SU-DHL-6 (cell line): ENCODE measurements around the gene RIMBP2.

Experiments used
- H2AFZ ChIP-seq: fragments of 200-600 bp; sonication (generic); 2 replicates; pipeline ENCODE4 v1.6.1; 2014; ENCODE audit warnings: low read depth, mild to moderate bottlenecking, moderate library complexity, mixed read lengths, antibody characterized with exemption, low read length; ENCODE audit not compliant: severe bottlenecking
- H3F3A ChIP-seq: fragments of 200-600 bp; shearing (Covaris generic); 2 replicates; pipeline ENCODE4 v1.6.0; 2016; ENCODE audit warnings: antibody characterized with exemption, mild to moderate bottlenecking; ENCODE audit not compliant: insufficient read depth
- H3K27ac ChIP-seq: fragments of 200-600 bp; sonication (generic); 2 replicates; pipeline ENCODE4 v1.5.1; 2016; ENCODE audit warnings: low read depth, mild to moderate bottlenecking, low read length, moderate library complexity, mixed read lengths
- H3K27me3 ChIP-seq: fragments of 200-600 bp; sonication (generic), shearing (Covaris generic); 2 replicates; pipeline ENCODE4 v1.6.0; 2014; ENCODE audit warnings: mild to moderate bottlenecking, low read length
- H3K36me3 ChIP-seq: fragments of 200-600 bp; sonication (generic); 2 replicates; pipeline ENCODE4 v1.6.1; 2014; ENCODE audit warnings: mild to moderate bottlenecking, low read length, mixed read lengths
- H3K4me2 ChIP-seq: fragments of 300-600, 200-600 bp; shearing (Covaris generic), sonication (generic); 2 replicates; pipeline ENCODE4 v1.6.0; 2014; ENCODE audit warnings: low read length, low read depth, mild to moderate bottlenecking; ENCODE audit not compliant: poor library complexity, severe bottlenecking
- H3K4me3 ChIP-seq: fragments of 200-600 bp; sonication (generic); 2 replicates; pipeline ENCODE4 v1.5.1; 2014; ENCODE audit warnings: antibody characterized with exemption, low read length, mild to moderate bottlenecking, mixed read lengths; ENCODE audit not compliant: insufficient read depth, poor library complexity, severe bottlenecking
- H3K79me2 ChIP-seq: fragments of 200-600 bp; sonication (generic); 2 replicates; pipeline ENCODE4 v1.6.1; 2014; ENCODE audit warnings: mild to moderate bottlenecking, low read length, moderate library complexity; ENCODE audit not compliant: insufficient read depth
- H3K9ac ChIP-seq: fragments of 200-600 bp; sonication (generic); 2 replicates; pipeline ENCODE4 v1.7.0; 2014; ENCODE audit warnings: mild to moderate bottlenecking, low read length
- H3K9me2 ChIP-seq: fragments of 200-600 bp; sonication (generic); replicated peaks from 2 replicates; pipeline ENCODE4 v1.6.1; 2014; ENCODE audit warnings: low read length; ENCODE audit not compliant: insufficient read depth
- H3K9me3 ChIP-seq: fragments of 200-600 bp; sonication (generic); 2 replicates; pipeline ENCODE4 v1.6.1; 2014; ENCODE audit warnings: low read length, mixed read lengths; ENCODE audit not compliant: insufficient read depth
- H4K20me1 ChIP-seq: fragments of 200-600 bp; sonication (generic); 2 replicates; pipeline ENCODE4 v1.6.1; 2014; ENCODE audit warnings: low read depth, mild to moderate bottlenecking, antibody characterized with exemption, low read length, moderate library complexity, mixed read lengths
- EZH2phosphoT487 ChIP-seq: fragments of 200-600 bp; sonication (generic), shearing (Covaris generic); conservative IDR thresholded peaks from 2 replicates; pipeline ENCODE4 v1.6.1; 2018; ENCODE audit warnings: mild to moderate bottlenecking, antibody characterized with exemption, low read length, moderate library complexity, mixed read lengths
- TF ChIP-seq, protein P1 (sequence below): fragments of 200-600 bp; sonication (generic); IDR thresholded peaks from one replicate; pipeline ENCODE4 v1.5.1; 2017; ENCODE audit warnings: antibody characterized with exemption, mild to moderate bottlenecking, low read length, moderate library complexity; ENCODE audit not compliant: insufficient read depth, poor library complexity, severe bottlenecking

Gene RIMBP2

GRCh38 chr12:130545475-130545874, 170.6 kb downstream of the RIMBP2 start:
- Histone ChIP-seq H3K9me2 (no peaks in the 10 kb centered on the region), H3K79me2 (no peaks in the 10 kb centered on the region), H3F3A (no peaks in the 10 kb centered on the region), H3K9ac (no peak overlapping the region), H3K27ac (no peak overlapping the region), H3K27me3 (no peaks in the 10 kb centered on the region), H3K4me2 (no peak overlapping the region), H3K9me3 (no peaks in the 10 kb centered on the region), H3K36me3 (no peaks in the 10 kb centered on the region), H3K4me3 (no peak overlapping the region), H4K20me1 (no peaks in the 10 kb centered on the region), H2AFZ (no peak overlapping the region)
- no peak for TF ChIP-seq EZH2phosphoT487
- TF ChIP-seq, protein P1, sequence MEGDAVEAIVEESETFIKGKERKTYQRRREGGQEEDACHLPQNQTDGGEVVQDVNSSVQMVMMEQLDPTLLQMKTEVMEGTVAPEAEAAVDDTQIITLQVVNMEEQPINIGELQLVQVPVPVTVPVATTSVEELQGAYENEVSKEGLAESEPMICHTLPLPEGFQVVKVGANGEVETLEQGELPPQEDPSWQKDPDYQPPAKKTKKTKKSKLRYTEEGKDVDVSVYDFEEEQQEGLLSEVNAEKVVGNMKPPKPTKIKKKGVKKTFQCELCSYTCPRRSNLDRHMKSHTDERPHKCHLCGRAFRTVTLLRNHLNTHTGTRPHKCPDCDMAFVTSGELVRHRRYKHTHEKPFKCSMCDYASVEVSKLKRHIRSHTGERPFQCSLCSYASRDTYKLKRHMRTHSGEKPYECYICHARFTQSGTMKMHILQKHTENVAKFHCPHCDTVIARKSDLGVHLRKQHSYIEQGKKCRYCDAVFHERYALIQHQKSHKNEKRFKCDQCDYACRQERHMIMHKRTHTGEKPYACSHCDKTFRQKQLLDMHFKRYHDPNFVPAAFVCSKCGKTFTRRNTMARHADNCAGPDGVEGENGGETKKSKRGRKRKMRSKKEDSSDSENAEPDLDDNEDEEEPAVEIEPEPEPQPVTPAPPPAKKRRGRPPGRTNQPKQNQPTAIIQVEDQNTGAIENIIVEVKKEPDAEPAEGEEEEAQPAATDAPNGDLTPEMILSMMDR = no peak

- Histone ChIP-seq H3K36me3 (no peaks in the 10 kb centered on the region), H3F3A (no peaks in the 10 kb centered on the region), H3K9me3 (no peaks in the 10 kb centered on the region), H3K4me3 (no peak overlapping the region), H3K79me2 (no peaks in the 10 kb centered on the region), H3K4me2 (no peak overlapping the region), H3K9me2 (no peaks in the 10 kb centered on the region), H3K9ac (no peak overlapping the region), H3K27me3 (no peaks in the 10 kb centered on the region), H3K27ac (no peak overlapping the region), H4K20me1 (no peaks in the 10 kb centered on the region), H2AFZ (no peak overlapping the region)
- TF ChIP-seq, protein P1 = no peak
- no peak for TF ChIP-seq EZH2phosphoT487
Measured at GRCh38 chr12:130540376-130540775, 175.7 kb downstream of the RIMBP2 start.

- H2AFZ ChIP-seq = no peak overlapping the region
- TF ChIP-seq, protein P1 = no peak
- no peak for TF ChIP-seq EZH2phosphoT487
- no peaks in the 10 kb centered on the region for H3K79me2 ChIP-seq
- no peak overlapping the region for H3K4me2 ChIP-seq
- H3K9me3 ChIP-seq = no peaks in the 10 kb centered on the region
- no peaks in the 10 kb centered on the region for H4K20me1 ChIP-seq
- H3K27me3 ChIP-seq = no peaks in the 10 kb centered on the region
- no peaks in the 10 kb centered on the region for H3K9me2 ChIP-seq
- no peaks in the 10 kb centered on the region for H3K36me3 ChIP-seq
- no peak overlapping the region for H3K27ac ChIP-seq
- H3K9ac ChIP-seq = no peak overlapping the region
- H3K4me3 ChIP-seq = no peak overlapping the region
- no peaks in the 10 kb centered on the region for H3F3A ChIP-seq
Measured at GRCh38 chr12:130538343-130539095, 177.6 kb downstream of the RIMBP2 start.
